Neuron (in vitro differentiated cells): ENCODE measurements around the gene KERA.

Experiments used
- H2AFZ ChIP-seq: one replicate; pipeline ENCODE4 v1.6.1; 2013; ENCODE audit warnings: low read depth, mild to moderate bottlenecking, inconsistent platforms, low read length, moderate library complexity
- H3K27me3 ChIP-seq: one replicate; pipeline ENCODE4 v1.6.1; 2013; ENCODE audit warnings: low read length; ENCODE audit not compliant: insufficient read depth
- H3K36me3 ChIP-seq: one replicate; pipeline ENCODE4 v1.6.1; 2013; ENCODE audit warnings: low read length; ENCODE audit not compliant: insufficient read depth
- H3K4me1 ChIP-seq: one replicate; pipeline ENCODE4 v1.6.1; 2013; ENCODE audit warnings: low read length; ENCODE audit not compliant: insufficient read depth
- H3K4me3 ChIP-seq: 2 replicates; pipeline ENCODE4 v1.5.1; 2013; ENCODE audit warnings: mild to moderate bottlenecking, low read length, moderate library complexity
- H3K9me3 ChIP-seq: one replicate; pipeline ENCODE4 v1.6.1; 2013; ENCODE audit warnings: low read length

The KERA gene

GRCh38 chr12:91021076-91021475, 36.7 kb downstream of the KERA start:
- H3K9me3 ChIP-seq = no peaks in the 10 kb centered on the region
- H3K4me1 ChIP-seq = no peaks in the 10 kb centered on the region
- no peak overlapping the region for H3K4me3 ChIP-seq
- H3K36me3 ChIP-seq = no peaks in the 10 kb centered on the region
- H2AFZ ChIP-seq = no peak overlapping the region
- H3K27me3 ChIP-seq = no peaks in the 10 kb centered on the region

GRCh38 chr12:91019455-91019854, 38.4 kb downstream of the KERA start:
- no peak overlapping the region for H2AFZ ChIP-seq
- no peaks in the 10 kb centered on the region for H3K9me3 ChIP-seq
- no peaks in the 10 kb centered on the region for H3K27me3 ChIP-seq
- H3K36me3 ChIP-seq = no peaks in the 10 kb centered on the region
- H3K4me1 ChIP-seq = no peaks in the 10 kb centered on the region
- no peak overlapping the region for H3K4me3 ChIP-seq

- Histone ChIP-seq H3K9me3 (no peaks in the 10 kb centered on the region), H2AFZ (no peak overlapping the region), H3K4me1 (no peaks in the 10 kb centered on the region), H3K27me3 (no peaks in the 10 kb centered on the region), H3K36me3 (no peaks in the 10 kb centered on the region), H3K4me3 (no peak overlapping the region)
Observed at GRCh38 chr12:91017511-91018263, 40.1 kb downstream of the KERA start.

- no peak overlapping the region for H2AFZ ChIP-seq
- H3K4me1 ChIP-seq = no peaks in the 10 kb centered on the region
- no peaks in the 10 kb centered on the region for H3K27me3 ChIP-seq
- no peaks in the 10 kb centered on the region for H3K36me3 ChIP-seq
- no peaks in the 10 kb centered on the region for H3K9me3 ChIP-seq
- H3K4me3 ChIP-seq = no peak overlapping the region
Observed at GRCh38 chr12:91017043-91017442, 40.8 kb downstream of the KERA start.

- no peaks in the 10 kb centered on the region for H3K36me3 ChIP-seq
- H3K4me3 ChIP-seq = no peak overlapping the region
- no peaks in the 10 kb centered on the region for H3K9me3 ChIP-seq
- no peaks in the 10 kb centered on the region for H3K27me3 ChIP-seq
- H3K4me1 ChIP-seq = no peaks in the 10 kb centered on the region
- H2AFZ ChIP-seq = no peak overlapping the region
Observed at GRCh38 chr12:91009319-91009950, 48.4 kb downstream of the KERA start.

- H2AFZ ChIP-seq = no peak overlapping the region
- H3K4me1 ChIP-seq = no peaks in the 10 kb centered on the region
- H3K9me3 ChIP-seq = no peaks in the 10 kb centered on the region
- H3K36me3 ChIP-seq = no peaks in the 10 kb centered on the region
- H3K4me3 ChIP-seq = no peak overlapping the region
- no peaks in the 10 kb centered on the region for H3K27me3 ChIP-seq
Observed at GRCh38 chr12:91007531-91008290, 50.1 kb downstream of the KERA start.

GRCh38 chr12:91004872-91005271, 53.0 kb downstream of the KERA start, which contains the start of gene EPYC:
EPYC (minus strand) TSS chr12:91004972; CDS start chr12:91002565, 2,407 bp downstream.
- H3K27me3 ChIP-seq = no peaks in the 10 kb centered on the region
- no peaks in the 10 kb centered on the region for H3K36me3 ChIP-seq
- no peak within 1 kb of the TSS for H2AFZ ChIP-seq
- no peak within 1 kb of the TSS for H3K4me3 ChIP-seq
- H3K9me3 ChIP-seq = no peaks in the 10 kb centered on the region
- no peaks in the 10 kb centered on the region for H3K4me1 ChIP-seq

GRCh38 chr12:91003737-91004136, 54.1 kb downstream of the KERA start:
- H3K9me3 ChIP-seq = no peaks in the 10 kb centered on the region
- no peaks in the 10 kb centered on the region for H3K27me3 ChIP-seq
- H3K4me3 ChIP-seq = no peak overlapping the region
- no peak overlapping the region for H2AFZ ChIP-seq
- no peaks in the 10 kb centered on the region for H3K36me3 ChIP-seq
- no peaks in the 10 kb centered on the region for H3K4me1 ChIP-seq

- no peaks in the 10 kb centered on the region for H3K27me3 ChIP-seq
- no peak overlapping the region for H3K4me3 ChIP-seq
- no peak overlapping the region for H2AFZ ChIP-seq
- no peaks in the 10 kb centered on the region for H3K36me3 ChIP-seq
- H3K4me1 ChIP-seq = no peaks in the 10 kb centered on the region
- no peaks in the 10 kb centered on the region for H3K9me3 ChIP-seq
Observed at GRCh38 chr12:91001306-91001705, 56.5 kb downstream of the KERA start.
